HepG2 (cell line): ENCODE measurements around the gene FUT8. TPM values are rescaled to one million over a fixed set of nuclear protein-coding genes. Genes with fewer than 3 reads are reported as not detected.

Experiments
- ATAC-seq: fragments of 200-7000 bp; cut with Tn5 transposase; 3 replicates; pipeline ENCODE4 v1.9.1; 2020; ENCODE audit warnings: mild to moderate bottlenecking, moderate library complexity
- BruUV-seq: library from RNA; stranded (reverse); fragments of 400-500 nt; replicated peaks from 2 replicates; lab custom pipeline; 2021; lab: Mats Ljungman, UMichigan
- CTCF ChIA-PET: fragments of 300-600 bp; formaldehyde crosslinking; extraction: SDS; loops from one replicate; lab custom pipeline; 2021; ENCODE audit warnings: low total read pairs, inconsistent platforms, low intra/inter-chr PET ratio; lab: Yijun Ruan, JAX
- POLR2A ChIA-PET: fragments of 350-600 bp; sonication (Branson Sonifier 250); formaldehyde crosslinking; loops from one replicate; lab custom pipeline; 2020; ENCODE audit warnings: antibody characterized with exemption, inconsistent platforms; lab: Yijun Ruan, JAX
- DNase-seq: peaks from one replicate; pipeline ENCODE4 v3.0.0-alpha.2; 2015; ENCODE audit warnings: low spot score
- FAIRE-seq: peaks from 3 replicates; lab custom pipeline; 2011; peaks lifted over from hg19 to GRCh38; lab: Jason Lieb, UNC
- H2AFZ ChIP-seq: one replicate; pipeline ENCODE4 v1.6.1; 2011; ENCODE audit warnings: low read length, inconsistent platforms
- H3K27ac ChIP-seq: fragments of 300-600 bp; 3 replicates; pipeline ENCODE4 v1.8.0; 2011; ENCODE audit warnings: mixed run types, mild to moderate bottlenecking, mixed read lengths, low read length, inconsistent platforms; ENCODE audit not compliant: insufficient read depth; ENCODE audit errors: extremely low read length
- H3K27me3 ChIP-seq, 2 experiments: fragments of 200-600 bp in 1 of 2; 2 replicates in 1 of 2; 3 replicates in 1 of 2; pipeline versions ENCODE4 v1.6.0 to v1.8.0; 2011; ENCODE audit warnings: low read length in 2 of 2, mild to moderate bottlenecking in 2 of 2, moderate library complexity in 2 of 2, inconsistent platforms in 1 of 2; ENCODE audit not compliant: insufficient read depth in 2 of 2, control insufficient read depth in 1 of 2
- H3K36me3 ChIP-seq, 2 experiments: fragments of 200-600 bp in 1 of 2; replicated peaks in 1 of 2; 2 replicates in 1 of 2; 3 replicates in 1 of 2; pipeline versions ENCODE4 v1.5.1 to v1.8.0; 2011; ENCODE audit warnings: low read length in 2 of 2, inconsistent platforms in 1 of 2; ENCODE audit not compliant: insufficient read depth in 2 of 2, control insufficient read depth in 1 of 2
- H3K4me1 ChIP-seq: 2 replicates; pipeline ENCODE4 v1.5.1; 2012; ENCODE audit warnings: low read length, inconsistent platforms; ENCODE audit not compliant: insufficient read depth
- H3K4me2 ChIP-seq: 2 replicates; pipeline ENCODE4 v1.6.0; 2011; ENCODE audit warnings: low read depth, low read length, inconsistent platforms
- H3K4me3 ChIP-seq, 3 experiments: fragments of 200-600 bp in 1 of 3; sonication (generic), shearing (Covaris generic) in 1 of 3; replicated peaks in 1 of 3; 2 replicates each; pipeline ENCODE4 v1.5.1; 2011 to 2016; ENCODE audit warnings: low read length in 3 of 3, inconsistent platforms in 2 of 3, low read depth in 2 of 3, mild to moderate bottlenecking in 2 of 3, control low read depth in 1 of 3, mixed read lengths in 1 of 3; ENCODE audit not compliant: insufficient read depth in 1 of 3
- H3K79me2 ChIP-seq: one replicate; pipeline ENCODE4 v1.6.1; 2011; ENCODE audit warnings: low read length, inconsistent platforms; ENCODE audit not compliant: insufficient read depth
- H3K9ac ChIP-seq: 2 replicates; pipeline ENCODE4 v1.6.0; 2011; ENCODE audit warnings: mild to moderate bottlenecking, low read depth, low read length, inconsistent platforms; ENCODE audit not compliant: insufficient read depth
- H3K9me3 ChIP-seq: 2 replicates; pipeline ENCODE4 v1.5.1; 2012; ENCODE audit warnings: mild to moderate bottlenecking, low read length
- H4K20me1 ChIP-seq: 2 replicates; pipeline ENCODE4 v1.6.0; 2011; ENCODE audit warnings: inconsistent platforms, mild to moderate bottlenecking, low read length, moderate library complexity; ENCODE audit not compliant: insufficient read depth
- FOXK1 ChIP-seq: sonication (generic); formaldehyde crosslinking; IDR thresholded peaks from 2 replicates; pipeline ENCODE4 v1.4.0; 2020; ENCODE audit warnings: low read depth, missing genetic modification reagents, borderline replicate concordance
- SIN3A ChIP-seq: IDR thresholded peaks from 2 replicates; pipeline ENCODE4 v1.6.1; 2011; ENCODE audit warnings: low read depth, mild to moderate bottlenecking, control low read depth, low read length, borderline replicate concordance
- SIX4 ChIP-seq: sonication (generic); formaldehyde crosslinking; IDR thresholded peaks from 2 replicates; pipeline ENCODE4 v1.4.0; 2020; ENCODE audit warnings: missing genetic modification reagents
- ZNF138 ChIP-seq: sonication (generic); formaldehyde crosslinking; IDR thresholded peaks from 2 replicates; pipeline ENCODE4 v1.5.0; 2020; ENCODE audit warnings: mild to moderate bottlenecking, low read depth, missing genetic modification reagents
- ZNF839 ChIP-seq: sonication (generic); formaldehyde crosslinking; IDR thresholded peaks from 2 replicates; pipeline ENCODE4 v1.4.0; 2020; ENCODE audit warnings: missing genetic modification reagents, mild to moderate bottlenecking, borderline replicate concordance
- WGBS: methylation state at CpG from one replicate; pipeline ENCODE4 v1.1.6; 2017; ENCODE audit warnings: low lambda C conversion rate; 5-methylcytosine and 5-hydroxymethylcytosine counted together
- in situ Hi-C: cut with HindIII; loops from 2 replicates; pipeline ENCODE4 v1.10.0; 2017; ENCODE audit warnings: low pct_unique_long_range_greater_than_20kb; ENCODE audit not compliant: extremely low pct_ligation_motif_present
- intact Hi-C: fragments of 100-400 bp; cut with micrococcal nuclease; formaldehyde crosslinking; loops from one replicate; pipeline ENCODE4 v1.10.0; 2022; ENCODE audit not compliant: unreplicated experiment
- polyA plus RNA-seq, 8 experiments: library from polyadenylated mRNA; depleted of rRNA in 3 of 8; stranded (reverse) in 7 of 8; unstranded in 1 of 8; fragments of >200 nt; fragmentation: Illumina TruSeq in 4 of 8; extraction: Trizol in 4 of 8; gene quantifications; 2 replicates each; pipeline versions ENCODE4 v1.2.1 to v1.2.3, GENCODE V29; 2011 to 2016; ENCODE audit warnings: low read depth in 4 of 8, missing spikeins in 1 of 8, mixed read lengths in 1 of 8; ENCODE audit not compliant: insufficient read depth in 1 of 8
- total RNA-seq, 5 experiments: library from RNA; depleted of rRNA; stranded (reverse); fragments of >200 nt; fragmentation: Illumina TruSeq; extraction: Trizol; gene quantifications; 2 replicates each; pipeline ENCODE4 v1.2.3, GENCODE V29; 2016; ENCODE audit warnings: low read depth in 1 of 5
- TF ChIP-seq, protein P1 (sequence below): sonication (generic); formaldehyde crosslinking; IDR thresholded peaks from 2 replicates; pipeline ENCODE4 v1.4.0; 2020; ENCODE audit warnings: missing genetic modification reagents

FUT8 gene
- total and polyA plus RNA-seq, 2 of the 13 experiments (the other 11 are each of a cell fraction or from before 2014, with no cell fraction given), result 9.3 to 17.5 TPM

GRCh38 chr14:65446159-65446558, 33.6 kb downstream of the FUT8 start:
- Histone ChIP-seq H2AFZ (no peak overlapping the region), H3K9ac (no peak overlapping the region), H3K79me2 (no peaks in the 10 kb centered on the region)
- no peak for ATAC-seq
- 89% methylated on average over 1 of the region's 1 CpG for WGBS
- no peak for DNase-seq
- TF ChIP-seq ZNF839, result no peak
- no peak for TF ChIP-seq SIN3A
- TF ChIP-seq, protein P1, sequence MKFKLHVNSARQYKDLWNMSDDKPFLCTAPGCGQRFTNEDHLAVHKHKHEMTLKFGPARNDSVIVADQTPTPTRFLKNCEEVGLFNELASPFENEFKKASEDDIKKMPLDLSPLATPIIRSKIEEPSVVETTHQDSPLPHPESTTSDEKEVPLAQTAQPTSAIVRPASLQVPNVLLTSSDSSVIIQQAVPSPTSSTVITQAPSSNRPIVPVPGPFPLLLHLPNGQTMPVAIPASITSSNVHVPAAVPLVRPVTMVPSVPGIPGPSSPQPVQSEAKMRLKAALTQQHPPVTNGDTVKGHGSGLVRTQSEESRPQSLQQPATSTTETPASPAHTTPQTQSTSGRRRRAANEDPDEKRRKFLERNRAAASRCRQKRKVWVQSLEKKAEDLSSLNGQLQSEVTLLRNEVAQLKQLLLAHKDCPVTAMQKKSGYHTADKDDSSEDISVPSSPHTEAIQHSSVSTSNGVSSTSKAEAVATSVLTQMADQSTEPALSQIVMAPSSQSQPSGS (CRISPR knock-in tag), result no peak
- no peak for TF ChIP-seq ZNF138 (CRISPR knock-in tag)
- TF ChIP-seq, all 625 proteins: peak for 0
- CTCF ChIA-PET, result no interaction called here
- Histone ChIP-seq H3K27ac (no peak overlapping the region), H3K4me3 (no peak overlapping the region), H3K4me1 (no peaks in the 10 kb centered on the region), H4K20me1 (no peaks in the 10 kb centered on the region), H3K27me3 (no peaks in the 10 kb centered on the region), H3K4me2 (no peak overlapping the region), H3K9me3 (no peaks in the 10 kb centered on the region), H3K36me3 (no peaks in the 10 kb centered on the region; a peak in 1 of 5 replicates)
- FAIRE-seq, result no peak
- POLR2A ChIA-PET, result no interaction called here
- no TSS peak for BruUV-seq
- in situ Hi-C loops, result no loop called here
- intact Hi-C loops, result no loop called here

DNA sequence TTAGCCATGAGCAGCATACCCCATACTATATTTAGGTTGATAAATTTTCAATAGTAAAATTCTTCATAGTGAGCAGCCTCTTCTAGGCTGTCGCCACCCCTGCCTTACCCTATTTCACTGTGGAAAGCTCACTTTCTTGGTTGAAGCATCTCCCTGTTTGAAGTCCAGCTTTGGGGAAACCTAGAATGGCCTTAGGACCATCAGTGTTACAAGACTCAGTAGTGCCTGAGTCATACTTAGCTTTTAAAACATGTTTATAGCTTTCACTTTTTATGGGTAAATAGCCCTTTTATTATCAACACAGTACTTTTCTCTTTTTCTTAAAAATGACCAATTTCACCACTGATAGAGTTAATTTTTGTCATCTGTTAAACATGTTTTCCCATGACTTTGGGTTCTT, 37.1 kb downstream of the FUT8 start:
- TF ChIP-seq FOXK1 (CRISPR knock-in tag) (no peak), SIX4 (CRISPR knock-in tag) (no peak)
- Histone ChIP-seq H3K27ac (no peak overlapping the region), H3K4me3 (no peak overlapping the region), H3K9me3 (no peaks in the 10 kb centered on the region), H3K36me3 (no peaks in the 10 kb centered on the region; a peak in 1 of 5 replicates), H3K4me1 (no peaks in the 10 kb centered on the region), H3K4me2 (no peak overlapping the region), H3K27me3 (no peaks in the 10 kb centered on the region), H3K79me2 (no peaks in the 10 kb centered on the region), H3K9ac (no peak overlapping the region), H4K20me1 (no peaks in the 10 kb centered on the region), H2AFZ (no peak overlapping the region)
- ChIA-PET POLR2A (no interaction called here), CTCF (no interaction called here)
- intact Hi-C loops, result no loop called here
- no TSS peak for BruUV-seq
- ATAC-seq, result no peak
- WGBS, result 92% methylated on average over 1 of the region's 1 CpG
- no peak for FAIRE-seq
- DNase-seq, result no peak
- in situ Hi-C loops, result no loop called here
